GM12891 (cell line): ENCODE measurements around the gene PCDH15.

Source experiments
- PAX5 ChIP-seq: IDR thresholded peaks from 2 replicates; pipeline ENCODE4 v1.6.1; 2011; ENCODE audit warnings: low read length, moderate library complexity, mild to moderate bottlenecking; ENCODE audit not compliant: insufficient read depth, severe bottlenecking
- POLR2A ChIP-seq: IDR thresholded peaks from 2 replicates; pipeline ENCODE4 v1.6.1; 2011; ENCODE audit warnings: low read depth, low read length, control low read depth
- POLR2AphosphoS5 ChIP-seq: IDR thresholded peaks from 2 replicates; pipeline ENCODE4 v1.6.1; 2011; ENCODE audit warnings: low read depth, low read length, control low read depth
- SPI1 ChIP-seq: IDR thresholded peaks from 2 replicates; pipeline ENCODE4 v1.6.1; 2011; ENCODE audit warnings: low read depth, low read length, control low read depth

- TF ChIP-seq POLR2AphosphoS5 = no peak
- no peak for TF ChIP-seq POLR2A
- no peak for TF ChIP-seq SPI1
- TF ChIP-seq PAX5 = no peak
Observed at GRCh38 chr10:53843736-53844362, 957.2 kb downstream of the PCDH15 start.
